K562 (cell line): ENCODE measurements around the gene AWAT1. TPM values are rescaled to one million over a fixed set of nuclear protein-coding genes. Genes with fewer than 3 reads are reported as not detected.

Experiments
- ATAC-seq: fragments of 200-7000 bp; cut with Tn5 transposase; 3 replicates; pipeline ENCODE4 v1.9.1; 2020; ENCODE audit warnings: moderate library complexity
- BruUV-seq: library from RNA; stranded (reverse); fragments of 400-500 nt; replicated peaks from 2 replicates; lab custom pipeline; 2021; lab: Mats Ljungman, UMichigan
- CTCF ChIA-PET: fragments of 300-600 bp; formaldehyde crosslinking; extraction: SDS; loops from one replicate; lab custom pipeline; 2021; ENCODE audit warnings: low intra/inter-chr PET ratio; lab: Yijun Ruan, JAX
- POLR2A ChIA-PET: fragments of 300-600, 350-650 bp; sonication (Branson Sonifier 250); formaldehyde crosslinking; extraction: SDS; loops from one replicate; lab custom pipeline; 2021; ENCODE audit warnings: antibody characterized with exemption, inconsistent platforms; lab: Yijun Ruan, JAX
- DNase-seq, 4 experiments: peaks; one replicate each; pipeline versions ENCODE4 v3.0.0 to v3.0.0-alpha.2; 2011 to 2018; ENCODE audit warnings: low spot score in 3 of 4, mixed read lengths in 3 of 4; ENCODE audit errors: extremely low read depth in 1 of 4
- FAIRE-seq: peaks from 2 replicates; lab custom pipeline; 2011; peaks lifted over from hg19 to GRCh38; lab: Jason Lieb, UNC
- H2AFZ ChIP-seq: 2 replicates; pipeline ENCODE4 v1.6.0; 2011; ENCODE audit warnings: low read depth, low read length, control low read depth, inconsistent platforms
- H3K27ac ChIP-seq: fragments of 200-600 bp; 3 replicates; pipeline ENCODE4 v1.8.0; 2011; ENCODE audit warnings: low read depth, mild to moderate bottlenecking, control low read depth, inconsistent platforms, low read length, moderate library complexity, mixed read lengths; ENCODE audit errors: extremely low read depth
- H3K27me3 ChIP-seq, 2 experiments: fragments of 300-600 bp in 1 of 2; 2 replicates in 1 of 2; 3 replicates in 1 of 2; pipeline versions ENCODE4 v1.6.0 to v1.8.0; 2011; ENCODE audit warnings: inconsistent platforms in 2 of 2, low read length in 2 of 2, mild to moderate bottlenecking in 1 of 2, mixed read lengths in 1 of 2, moderate library complexity in 1 of 2; ENCODE audit not compliant: control insufficient read depth in 2 of 2, insufficient read depth in 2 of 2
- H3K36me3 ChIP-seq: fragments of 300-600 bp; 3 replicates; pipeline ENCODE4 v1.8.0; 2011; ENCODE audit warnings: mild to moderate bottlenecking, low read length, inconsistent platforms; ENCODE audit not compliant: control insufficient read depth, insufficient read depth
- H3K4me1 ChIP-seq, 2 experiments: fragments of 200-600 bp in 1 of 2; replicated peaks in 1 of 2; 2 replicates in 1 of 2; 3 replicates in 1 of 2; pipeline versions ENCODE4 v1.5.1 to v1.8.0; 2011; ENCODE audit warnings: inconsistent platforms in 2 of 2, low read length in 2 of 2, mild to moderate bottlenecking in 1 of 2, mixed read lengths in 1 of 2, moderate library complexity in 1 of 2; ENCODE audit not compliant: control insufficient read depth in 2 of 2, insufficient read depth in 2 of 2
- H3K4me2 ChIP-seq: 2 replicates; pipeline ENCODE4 v1.6.1; 2011; ENCODE audit warnings: low read length, control low read depth, inconsistent platforms, mixed read lengths; ENCODE audit not compliant: insufficient read depth
- H3K4me3 ChIP-seq: fragments of 200-600 bp; sonication (generic), shearing (Covaris generic); 2 replicates; pipeline ENCODE4 v1.5.1; 2016; ENCODE audit warnings: control low read depth, inconsistent platforms
- H3K79me2 ChIP-seq: fragments of 200-600 bp; 3 replicates; pipeline ENCODE4 v1.8.0; 2011; ENCODE audit warnings: low read length, inconsistent platforms; ENCODE audit not compliant: control insufficient read depth, insufficient read depth
- H3K9ac ChIP-seq, 2 experiments: 2 replicates each; pipeline versions ENCODE4 v1.6.0 to v1.6.1; 2011; ENCODE audit warnings: low read depth in 2 of 2, low read length in 2 of 2, control low read depth in 1 of 2, inconsistent platforms in 1 of 2, mild to moderate bottlenecking in 1 of 2, mixed read lengths in 1 of 2; ENCODE audit not compliant: insufficient read depth in 1 of 2
- H3K9me1 ChIP-seq: one replicate; pipeline ENCODE4 v1.6.0; 2011; ENCODE audit warnings: inconsistent platforms, mild to moderate bottlenecking, low read length, moderate library complexity; ENCODE audit not compliant: control insufficient read depth, insufficient read depth
- H3K9me3 ChIP-seq: replicated peaks from 2 replicates; pipeline ENCODE4 v1.5.1; 2011; ENCODE audit warnings: low read depth, low read length, inconsistent platforms; ENCODE audit not compliant: control insufficient read depth, insufficient read depth
- H4K20me1 ChIP-seq: replicated peaks from 2 replicates; pipeline ENCODE4 v1.6.1; 2011; ENCODE audit warnings: low read length, inconsistent platforms, mixed read lengths; ENCODE audit not compliant: control insufficient read depth, insufficient read depth
- ATF3 ChIP-seq, 2 experiments: fragments of 450-650 bp in 1 of 2; sonication (generic) in 1 of 2; formaldehyde crosslinking in 1 of 2; IDR thresholded peaks in 1 of 2; conservative IDR thresholded peaks in 1 of 2; 2 replicates each; pipeline versions ENCODE4 v1.6.1 to v1.8.1; 2016 to 2023; ENCODE audit warnings: mild to moderate bottlenecking in 2 of 2, moderate library complexity in 2 of 2, inconsistent platforms in 1 of 2, missing genetic modification reagents in 1 of 2
- ZHX1 ChIP-seq: fragments of 150-350 bp; conservative IDR thresholded peaks from 2 replicates; pipeline ENCODE4 v1.6.1; 2014; ENCODE audit warnings: low read length
- WGBS: fragments of 100-300 bp; shearing (Covaris generic); methylation state at CpG from one replicate; pipeline ENCODE4 v1.1.6; 2016; ENCODE audit warnings: low coverage, mixed read lengths; ENCODE audit not compliant: insufficient coverage; ENCODE audit errors: missing lambda C conversion rate; 5-methylcytosine and 5-hydroxymethylcytosine counted together
- in situ Hi-C: fragments of 300-500 bp; cut with MboI; formaldehyde crosslinking; loops from 4 replicates; pipeline ENCODE4 v1.15.0; 2018; ENCODE audit warnings: inconsistent platforms, mixed read lengths
- intact Hi-C: fragments of 100-400 bp; cut with micrococcal nuclease; formaldehyde crosslinking; loops from 2 replicates; pipeline ENCODE4 v1.14.2; 2022
- polyA plus RNA-seq, 8 experiments: library from polyadenylated mRNA; depleted of rRNA in 4 of 8; stranded (reverse) in 5 of 8; unstranded in 3 of 8; fragments of >200 nt; fragmentation: Nextera tagmentation in 2 of 8; fragmentation: Illumina TruSeq in 1 of 8; extraction: Ambion mirVana in 2 of 8; extraction: Trizol in 1 of 8; gene quantifications; 2 replicates each; pipeline versions ENCODE4 v1.2.1 to v1.2.3, GENCODE V29; 2011 to 2014; ENCODE audit warnings: inconsistent platforms in 1 of 8, missing spikeins in 1 of 8
- total RNA-seq, 7 experiments: library from RNA; depleted of rRNA in 6 of 7; stranded (reverse); fragments of >200 nt in 6 of 7; fragmentation: Illumina TruSeq in 2 of 7; extraction: Trizol in 2 of 7; gene quantifications; 2 replicates each; pipeline versions ENCODE4 v1.2.1 to v1.2.3, GENCODE V29; 2011 to 2021; ENCODE audit warnings: low replicate concordance in 1 of 7

Gene AWAT1
- total and polyA plus RNA-seq, 9 of the 15 experiments (the other 6 are each of a cell fraction or from before 2014, with no cell fraction given) = not detected

- Histone ChIP-seq H3K36me3 (no peaks in the 10 kb centered on the region), H3K9ac (no peak overlapping the region), H4K20me1 (no peaks in the 10 kb centered on the region; the same call in 1 of the 2 replicates), H3K4me2 (no peak overlapping the region), H3K4me1 (no peaks in the 10 kb centered on the region; a peak in 1 of 5 replicates), H2AFZ (no peak overlapping the region), H3K9me3 (no peaks in the 10 kb centered on the region), H3K79me2 (no peaks in the 10 kb centered on the region), H3K9me1 (no peaks in the 10 kb centered on the region), H3K4me3 (no peak overlapping the region), H3K27ac (no peak overlapping the region), H3K27me3 (peaks cover 4 to 16% of the 10 kb centered on the region in 2 experiments; a peak in 4 of 5 replicates)
- no peak for ATAC-seq
- intact Hi-C loops = no loop called here
- no peak for DNase-seq
- ChIA-PET CTCF (no interaction called here), POLR2A (interaction anchor here (1.2 kb wide), 1 partner anchor 13 kb away, joined by 3 read pairs; no protein-coding TSS in a partner anchor)
- no peak for FAIRE-seq
- WGBS = no CpG with 5 or more reads among the region's 1 CpG
- no TSS peak for BruUV-seq
- TF ChIP-seq ATF3 (IDR thresholded peaks at IDR 0.05) (0 out of 2 replicates have a peak, but pooled peaks have one; percentile 7), ATF3 (CRISPR knock-in tag; conservative IDR thresholded peaks at IDR 0.05) (no peak), ZHX1 (no peak)
- in situ Hi-C loops = no loop called here
Measured at GRCh38 chrX:70254063-70254400, 19.6 kb downstream of the AWAT1 start.
